AG09319 (cell line): Measurements from ENCODE around the gene ATP5PB.

ENCODE experiments used
- DNase-seq: peaks from one replicate; pipeline ENCODE4 v3.0.0-alpha.2; 2010; ENCODE audit warnings: low read depth; ENCODE audit errors: extremely low read depth
- CTCF ChIP-seq: IDR thresholded peaks from 2 replicates; pipeline ENCODE4 v1.5.1; 2011; ENCODE audit warnings: low read depth, mild to moderate bottlenecking, inconsistent platforms, low read length, moderate library complexity

ATP5PB gene

GRCh38 chr1:111484391-111485026 is 35.2 kb downstream of the ATP5PB start:
- DNase-seq: no peak
- TF ChIP-seq CTCF: no peak

- DNase-seq: no peak
- TF ChIP-seq CTCF: no peak
These were observed 37.2 kb downstream of the ATP5PB start for GRCh38 chr1:111486431-111486830.

- TF ChIP-seq CTCF: no peak
- DNase-seq: no peak
These were observed 37.9 kb downstream of the ATP5PB start for GRCh38 chr1:111487133-111487532.

- DNase-seq: no peak
- no peak for TF ChIP-seq CTCF
These were observed 39.4 kb downstream of the ATP5PB start for GRCh38 chr1:111488669-111489068.

- no peak for DNase-seq
- no peak for TF ChIP-seq CTCF
These were observed 40.3 kb downstream of the ATP5PB start for GRCh38 chr1:111489604-111490003.

GRCh38 chr1:111490220-111490619 is 41.0 kb downstream of the ATP5PB start:
- TF ChIP-seq CTCF: no peak
- no peak for DNase-seq

- TF ChIP-seq CTCF: no peak
- DNase-seq: no peak
These were observed 41.8 kb downstream of the ATP5PB start for GRCh38 chr1:111491070-111491469.
